Activated naive CD8-positive, alpha-beta T cell treated with anti-CD3 and anti-CD28 coated beads, Interleukin-2, amount 10 ng/mL, durations not matched to agents 7 days and 5 days (primary cell): Measurements from ENCODE around the gene LDLRAD4. TPM values are rescaled to one million over a fixed set of nuclear protein-coding genes. Genes with fewer than 3 reads are reported as not detected.
A peak's percentile ranks its signal among the peaks of the same experiment; 100 is the strongest.

Experiments used
- ATAC-seq: fragments of 150-1000 bp; cut with Tn5 transposase; one replicate; pipeline ENCODE4 v1.10.0; 2021; ENCODE audit warnings: low read depth, moderate library complexity
- POLR2A ChIA-PET: fragments of 350-600 bp; sonication (Branson Sonifier 250); formaldehyde crosslinking; loops from one replicate; lab custom pipeline; 2021; ENCODE audit warnings: antibody characterized with exemption; lab: Charles Lee
- DNase-seq: peaks from one replicate; pipeline ENCODE4 v3.0.0; 2021
- H3K27ac Mint-ChIP-seq: one replicate; pipeline ENCODE4 v1.8.0; 2022; ENCODE audit warnings: mild to moderate bottlenecking, mixed read lengths
- H3K27me3 Mint-ChIP-seq: one replicate; pipeline ENCODE4 v1.8.0; 2022; ENCODE audit warnings: mild to moderate bottlenecking, moderate library complexity, mixed read lengths
- H3K36me3 Mint-ChIP-seq: one replicate; pipeline ENCODE4 v1.8.0; 2021; ENCODE audit warnings: mild to moderate bottlenecking, mixed read lengths
- H3K4me1 Mint-ChIP-seq: one replicate; pipeline ENCODE4 v1.8.0; 2021; ENCODE audit warnings: mixed read lengths
- H3K4me3 Mint-ChIP-seq: one replicate; pipeline ENCODE4 v1.8.0; 2022; ENCODE audit warnings: mild to moderate bottlenecking, moderate library complexity, mixed read lengths
- H3K9me3 Mint-ChIP-seq: one replicate; pipeline ENCODE4 v1.8.0; 2021; ENCODE audit warnings: mixed read lengths
- total RNA-seq, 2 experiments: library from RNA; stranded (reverse); gene quantifications; one replicate each; pipeline ENCODE4 v1.2.3, GENCODE V29; 2021

Gene LDLRAD4
- total RNA-seq, 2 experiments from 2014 or later: 40.3 to 44.3 TPM

DNA sequence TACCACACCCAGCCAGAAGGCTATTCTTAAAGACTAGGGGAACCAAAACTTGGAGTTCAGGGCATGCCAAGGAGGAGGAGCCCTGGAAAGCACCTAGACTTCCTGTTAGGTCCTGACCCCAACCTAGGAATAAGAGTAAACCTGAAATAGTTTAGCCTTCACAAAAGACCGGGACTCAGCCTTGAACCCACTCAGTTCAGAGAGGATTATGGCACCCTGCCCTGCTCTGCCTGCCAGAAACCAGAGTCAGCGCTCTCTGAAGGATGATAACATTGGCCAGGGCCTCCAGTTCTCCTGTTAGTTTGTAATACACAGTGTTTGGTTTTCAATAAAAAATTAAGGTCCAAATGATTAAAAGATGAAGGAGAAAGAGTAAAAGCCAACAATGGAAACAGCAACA is 96.4 kb downstream of the LDLRAD4 start:
- Mint-ChIP-seq H3K27ac (no peak overlapping the region), H3K4me3 (no peak overlapping the region), H3K27me3 (no peaks in the 10 kb centered on the region), H3K9me3 (peaks cover 9% of the 10 kb centered on the region), H3K36me3 (peaks cover 31% of the 10 kb centered on the region), H3K4me1 (peaks cover 15% of the 10 kb centered on the region)
- DNase-seq (no peak), ATAC-seq (no peak)
- POLR2A ChIA-PET: no interaction called here

GRCh38 chr18:13316063-13316462 is 97.5 kb downstream of the LDLRAD4 start:
- Mint-ChIP-seq H3K27ac (no peak overlapping the region), H3K36me3 (peaks cover 31% of the 10 kb centered on the region), H3K27me3 (no peaks in the 10 kb centered on the region), H3K9me3 (peaks cover 9% of the 10 kb centered on the region), H3K4me3 (no peak overlapping the region), H3K4me1 (peaks cover 18% of the 10 kb centered on the region)
- DNase-seq (no peak), ATAC-seq (no peak)
- POLR2A ChIA-PET: no interaction called here

GRCh38 chr18:13317801-13318200 is 99.2 kb downstream of the LDLRAD4 start:
- no peak for DNase-seq
- ATAC-seq: no peak
- POLR2A ChIA-PET: no interaction called here
- Mint-ChIP-seq H3K36me3 (peaks cover 30% of the 10 kb centered on the region), H3K4me1 (peaks cover 16% of the 10 kb centered on the region), H3K27ac (no peak overlapping the region), H3K4me3 (no peak overlapping the region), H3K9me3 (peaks cover 9% of the 10 kb centered on the region), H3K27me3 (no peaks in the 10 kb centered on the region)

DNA sequence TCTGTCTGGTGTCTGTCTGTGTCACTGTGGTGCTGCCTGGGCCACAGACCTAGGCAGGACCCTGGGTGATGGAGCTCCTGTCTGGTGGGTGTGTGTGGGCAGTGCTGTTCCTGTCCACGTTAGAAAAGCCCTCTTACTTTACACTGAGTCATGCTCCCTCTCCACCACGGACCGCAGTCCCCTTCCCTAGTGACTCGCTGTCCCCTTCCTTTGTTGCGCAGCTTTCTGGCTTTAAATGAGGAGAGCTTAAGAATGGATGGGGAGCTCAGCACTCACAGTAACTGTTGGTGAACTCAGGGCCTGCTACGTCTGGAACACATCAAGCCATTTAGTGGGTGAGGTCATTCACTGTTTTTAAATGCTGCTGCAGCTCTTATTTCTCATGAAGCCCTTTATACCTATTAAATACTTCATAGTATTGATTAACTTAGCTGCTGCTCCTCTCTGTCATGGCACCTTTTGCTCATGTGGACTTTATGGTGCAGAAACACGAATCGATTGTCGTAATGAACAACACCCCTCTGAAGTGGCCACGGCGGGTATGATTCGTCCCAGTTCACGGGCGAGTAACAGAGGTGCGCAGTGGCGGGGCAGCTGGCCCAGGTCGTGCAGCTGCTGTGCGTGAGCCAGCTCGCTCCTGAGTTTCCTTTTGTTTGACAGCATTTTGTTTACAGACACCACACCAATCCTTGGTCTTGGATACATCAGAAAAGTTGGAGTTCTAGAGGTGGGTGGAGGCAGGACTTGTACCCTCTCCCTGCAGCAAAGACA is 100.4 kb downstream of the LDLRAD4 start:
- ATAC-seq (no peak), DNase-seq (no peak)
- POLR2A ChIA-PET: no interaction called here
- Mint-ChIP-seq H3K9me3 (peaks cover 9% of the 10 kb centered on the region), H3K27me3 (no peaks in the 10 kb centered on the region), H3K4me1 (peaks cover 8% of the 10 kb centered on the region), H3K27ac (no peak overlapping the region), H3K36me3 (peaks cover 26% of the 10 kb centered on the region), H3K4me3 (no peak overlapping the region)

DNA sequence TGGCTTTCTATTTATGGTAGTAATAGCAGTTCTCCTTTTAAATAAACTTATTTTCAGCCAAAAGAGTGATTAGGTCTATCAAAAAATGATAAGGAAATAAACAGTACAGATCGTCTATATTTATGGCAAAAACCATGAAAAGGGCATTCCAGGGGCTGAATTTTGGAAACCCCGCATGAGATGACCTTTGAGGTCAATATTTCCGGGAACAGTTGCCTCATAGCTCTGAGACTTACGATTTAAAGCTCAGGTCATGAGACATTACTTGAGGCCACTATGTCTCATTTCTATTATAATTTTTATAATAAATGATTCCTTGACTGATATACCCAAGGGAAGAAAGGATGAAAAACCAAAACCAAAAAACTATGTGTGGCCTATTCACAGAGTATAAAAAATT is 101.1 kb downstream of the LDLRAD4 start:
- DNase-seq (no peak), ATAC-seq (no peak)
- peaks cover 9% of the 10 kb centered on the region for H3K9me3 Mint-ChIP-seq
- H3K36me3 Mint-ChIP-seq: peaks cover 18% of the 10 kb centered on the region
- peaks cover 7% of the 10 kb centered on the region for H3K4me1 Mint-ChIP-seq
- H3K27me3 Mint-ChIP-seq: no peaks in the 10 kb centered on the region
- POLR2A ChIA-PET: no interaction called here
- H3K4me3 Mint-ChIP-seq: no peak overlapping the region
- no peak overlapping the region for H3K27ac Mint-ChIP-seq

DNA sequence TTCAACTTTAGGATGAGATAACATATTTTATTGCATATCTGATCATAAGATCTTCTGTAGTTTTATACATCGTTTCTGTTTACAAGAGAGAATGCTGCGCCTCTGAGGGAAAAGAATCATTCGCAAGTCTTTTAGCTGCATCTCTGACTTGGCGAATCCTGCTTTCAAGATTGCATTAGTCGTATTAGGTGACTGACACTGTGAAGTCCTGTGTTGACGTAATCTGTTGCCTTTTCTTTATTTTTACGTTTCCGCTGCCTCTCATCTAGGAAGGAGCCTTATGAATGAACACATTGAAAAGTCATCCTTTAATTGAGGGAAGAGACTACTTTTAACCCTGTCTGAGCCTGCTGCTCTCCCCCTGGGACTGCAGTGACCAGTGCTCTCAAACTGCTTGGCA is 101.5 kb downstream of the LDLRAD4 start:
- Mint-ChIP-seq H3K36me3 (peaks cover 17% of the 10 kb centered on the region), H3K4me3 (no peak overlapping the region), H3K27ac (no peak overlapping the region), H3K27me3 (no peaks in the 10 kb centered on the region), H3K4me1 (peaks cover 10% of the 10 kb centered on the region), H3K9me3 (peaks cover 8% of the 10 kb centered on the region)
- ATAC-seq (no peak), DNase-seq (no peak)
- POLR2A ChIA-PET: no interaction called here

DNA sequence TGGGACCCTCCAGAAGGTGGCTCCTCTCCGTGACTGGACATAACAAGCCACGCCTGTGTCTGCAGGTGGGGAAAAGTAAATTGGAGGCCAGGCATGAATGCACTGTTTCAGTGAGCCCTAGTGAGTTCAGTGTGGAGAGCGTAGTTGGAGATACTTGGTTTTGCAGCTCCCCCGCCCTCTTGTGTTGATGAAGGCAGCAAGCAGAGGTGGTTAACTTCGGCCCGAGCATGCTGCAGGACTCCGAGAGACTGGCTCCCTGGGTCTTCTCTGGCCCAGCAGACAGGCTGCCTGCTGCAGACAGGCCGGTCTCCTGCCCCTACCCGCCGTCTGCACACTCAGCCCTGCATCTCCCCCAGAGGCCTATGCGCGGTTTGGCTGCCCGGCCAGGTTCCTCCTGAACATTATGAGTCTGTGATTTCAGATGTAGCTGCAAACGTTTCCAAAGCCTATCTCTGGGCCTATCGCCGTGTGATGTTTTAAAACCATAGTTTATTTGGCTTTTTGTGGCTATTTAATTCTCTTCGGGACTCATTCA is 102.4 kb downstream of the LDLRAD4 start:
- POLR2A ChIA-PET: no interaction called here
- DNase-seq (no peak), ATAC-seq (no peak)
- Mint-ChIP-seq H3K4me3 (no peak overlapping the region), H3K36me3 (peaks cover 11% of the 10 kb centered on the region), H3K27ac (no peak overlapping the region), H3K4me1 (peaks cover 10% of the 10 kb centered on the region), H3K9me3 (peaks cover 4% of the 10 kb centered on the region), H3K27me3 (no peaks in the 10 kb centered on the region)

DNA sequence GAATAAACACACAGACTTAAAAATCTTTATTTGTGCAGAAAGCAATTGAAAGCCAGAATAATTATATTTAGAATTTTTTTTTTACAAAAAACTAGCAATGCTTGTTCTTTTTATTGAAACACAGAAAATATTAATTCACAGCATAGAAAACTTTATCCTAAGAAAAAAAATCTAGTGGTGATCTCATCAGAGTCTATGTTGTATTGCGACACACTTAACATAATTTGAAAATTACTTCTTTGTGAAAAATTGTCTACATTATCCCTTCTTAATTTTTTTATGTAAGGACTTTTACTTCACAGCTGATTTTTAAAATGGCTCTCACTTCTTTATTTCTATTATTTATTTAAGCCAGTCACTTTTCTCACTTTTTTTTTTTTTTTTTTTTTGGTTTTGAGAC is 103.4 kb downstream of the LDLRAD4 start:
- H3K9me3 Mint-ChIP-seq: no peaks in the 10 kb centered on the region
- DNase-seq: no peak
- peaks cover 1% of the 10 kb centered on the region for H3K36me3 Mint-ChIP-seq
- ATAC-seq: no peak
- no peaks in the 10 kb centered on the region for H3K27me3 Mint-ChIP-seq
- no peak overlapping the region for H3K27ac Mint-ChIP-seq
- POLR2A ChIA-PET: no interaction called here
- H3K4me3 Mint-ChIP-seq: no peak overlapping the region
- H3K4me1 Mint-ChIP-seq: peaks cover 10% of the 10 kb centered on the region

DNA sequence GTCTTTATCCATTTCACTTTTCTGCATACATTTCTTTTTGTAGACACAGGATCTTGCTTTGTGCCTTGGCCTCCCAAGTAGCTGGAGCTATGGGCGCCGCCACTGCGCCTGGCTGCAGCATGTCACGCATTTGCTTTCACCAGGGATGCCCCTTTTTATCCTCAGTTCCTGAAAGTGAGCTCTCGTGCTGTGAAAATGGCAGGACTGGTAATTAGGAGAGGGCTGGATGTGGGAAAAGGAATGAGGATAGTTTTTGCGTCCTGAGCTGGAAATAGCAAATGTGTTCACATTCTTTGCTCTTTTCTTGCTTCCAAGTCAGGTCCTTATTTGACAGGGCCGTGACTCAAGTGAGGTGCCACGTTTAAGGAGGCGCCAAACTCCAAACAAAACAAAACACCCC is 104.6 kb downstream of the LDLRAD4 start:
- Mint-ChIP-seq H3K9me3 (peaks cover under 1% of the 10 kb centered on the region), H3K27me3 (no peaks in the 10 kb centered on the region), H3K36me3 (peaks cover 1% of the 10 kb centered on the region), H3K4me1 (peaks cover 10% of the 10 kb centered on the region), H3K27ac (no peak overlapping the region), H3K4me3 (no peak overlapping the region)
- POLR2A ChIA-PET: no interaction called here
- ATAC-seq (no peak), DNase-seq (no peak)

DNA sequence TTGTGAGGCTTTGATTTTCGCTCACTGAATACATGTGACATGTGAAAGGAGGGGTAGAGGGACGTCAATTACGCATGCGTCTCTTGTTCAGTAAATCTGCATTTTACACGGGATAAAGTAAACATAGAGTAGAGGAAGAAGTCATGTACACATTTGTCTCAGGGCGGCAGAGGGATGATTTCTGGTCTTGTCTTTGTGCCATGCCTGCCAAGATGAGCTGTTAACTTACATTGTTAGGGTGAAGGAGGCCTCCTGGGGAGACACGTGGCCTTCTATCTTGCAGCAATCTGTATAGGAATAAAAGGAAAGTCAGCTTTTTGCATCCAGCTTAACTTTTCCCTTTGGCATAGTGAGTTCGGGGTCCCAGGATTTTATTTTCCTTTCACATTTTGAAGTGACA is 106.3 kb downstream of the LDLRAD4 start:
- Mint-ChIP-seq H3K27me3 (no peaks in the 10 kb centered on the region), H3K4me3 (no peak overlapping the region), H3K27ac (no peak overlapping the region), H3K9me3 (peaks cover 2% of the 10 kb centered on the region), H3K36me3 (no peaks in the 10 kb centered on the region), H3K4me1 (peaks cover 10% of the 10 kb centered on the region)
- DNase-seq (no peak), ATAC-seq (no peak)
- POLR2A ChIA-PET: no interaction called here

DNA sequence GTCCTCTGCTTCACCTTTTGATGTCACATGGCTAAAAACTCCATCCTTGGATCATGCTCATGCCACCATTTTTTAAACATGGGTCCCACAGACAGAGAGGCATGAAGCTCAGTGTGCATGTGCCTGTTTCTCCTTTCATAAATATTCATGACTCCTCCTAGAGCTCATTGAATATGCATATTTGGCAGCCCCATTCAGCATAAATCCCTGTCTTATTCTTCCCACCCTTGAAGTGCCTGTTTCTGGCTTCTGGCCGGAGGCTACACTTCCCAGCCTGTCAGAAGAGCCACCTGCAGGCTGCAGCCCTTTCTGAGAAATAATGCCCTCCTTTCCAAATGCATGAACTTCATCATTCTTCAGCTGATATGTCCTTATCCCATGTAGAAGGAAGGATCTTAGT is 109.7 kb downstream of the LDLRAD4 start:
- Mint-ChIP-seq H3K36me3 (no peaks in the 10 kb centered on the region), H3K27ac (peak overlapping the region; percentile 20)
- POLR2A ChIA-PET: no interaction called here

GRCh38 chr18:13330996-13331395 is 112.4 kb downstream of the LDLRAD4 start:
- no peak for ATAC-seq
- POLR2A ChIA-PET: no interaction called here
- peaks cover 5% of the 10 kb centered on the region for H3K9me3 Mint-ChIP-seq
- no peak for DNase-seq
- H3K4me1 Mint-ChIP-seq: no peaks in the 10 kb centered on the region
- H3K27me3 Mint-ChIP-seq: peaks cover 4% of the 10 kb centered on the region
- no peak overlapping the region for H3K4me3 Mint-ChIP-seq
- no peak overlapping the region for H3K27ac Mint-ChIP-seq
- H3K36me3 Mint-ChIP-seq: peaks cover 10% of the 10 kb centered on the region

More for the DNA sequence above, 109.7 kb downstream of the LDLRAD4 start:
- H3K27me3 Mint-ChIP-seq: peaks cover 2% of the 10 kb centered on the region
- ATAC-seq (no peak), DNase-seq (no peak)
- peaks cover 3% of the 10 kb centered on the region for H3K4me1 Mint-ChIP-seq
- H3K4me3 Mint-ChIP-seq: no peak overlapping the region
- peaks cover 2% of the 10 kb centered on the region for H3K9me3 Mint-ChIP-seq

DNA sequence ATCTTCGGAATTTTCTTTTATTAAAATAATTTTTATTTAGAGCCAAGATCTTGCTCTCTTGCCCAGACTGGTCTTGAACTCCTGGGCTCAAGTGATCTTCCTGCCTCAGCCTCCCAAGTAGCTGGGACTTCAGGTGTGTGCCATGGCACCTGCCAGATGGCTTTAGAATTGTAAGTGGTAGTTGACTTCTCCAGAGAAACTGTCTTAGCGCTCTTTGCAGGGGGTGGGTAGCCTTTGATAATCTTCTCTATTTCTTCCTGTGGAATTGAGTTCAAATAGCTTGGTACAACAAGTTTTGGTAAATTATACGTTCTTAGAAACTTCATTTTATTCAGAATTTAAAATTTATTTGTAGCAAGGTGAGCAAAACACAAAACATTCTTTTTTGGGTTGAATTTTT is 113.3 kb downstream of the LDLRAD4 start:
- H3K27me3 Mint-ChIP-seq: peaks cover 4% of the 10 kb centered on the region
- peaks cover 5% of the 10 kb centered on the region for H3K9me3 Mint-ChIP-seq
- peaks cover 13% of the 10 kb centered on the region for H3K36me3 Mint-ChIP-seq
- H3K4me1 Mint-ChIP-seq: no peaks in the 10 kb centered on the region
- POLR2A ChIA-PET: no interaction called here
- no peak for DNase-seq
- ATAC-seq: no peak
- no peak overlapping the region for H3K4me3 Mint-ChIP-seq
- no peak overlapping the region for H3K27ac Mint-ChIP-seq

GRCh38 chr18:13332874-13333273 is 114.3 kb downstream of the LDLRAD4 start:
- H3K9me3 Mint-ChIP-seq: peaks cover 5% of the 10 kb centered on the region
- no peak overlapping the region for H3K27ac Mint-ChIP-seq
- no peak overlapping the region for H3K4me3 Mint-ChIP-seq
- ATAC-seq (no peak), DNase-seq (no peak)
- peaks cover 13% of the 10 kb centered on the region for H3K36me3 Mint-ChIP-seq
- POLR2A ChIA-PET: no interaction called here
- H3K27me3 Mint-ChIP-seq: peaks cover 4% of the 10 kb centered on the region
- H3K4me1 Mint-ChIP-seq: no peaks in the 10 kb centered on the region
